Brain microvascular endothelial cell (primary cell): ENCODE results near the gene EFCC1.
A peak's percentile ranks its signal among the peaks of the same experiment; 100 is the strongest.
"Not testable (repeated sequence)": the region's sequence is repeated elsewhere in the genome, so short reads cannot be mapped to it uniquely, and the experiment has no call there.

Experiments used
- DNase-seq: peaks from one replicate; pipeline ENCODE4 v3.0.0-alpha.2; 2020
- H3K27ac ChIP-seq: fragments of 250-450 bp; sonication (Bioruptor Pico); 2 replicates; pipeline ENCODE4 v1.5.1; 2020; ENCODE audit warnings: mild to moderate bottlenecking, moderate library complexity
- H3K27me3 ChIP-seq: fragments of 250-450 bp; sonication (Bioruptor Pico); replicated peaks from 2 replicates; pipeline ENCODE4 v1.5.1; 2020; ENCODE audit warnings: mild to moderate bottlenecking
- H3K36me3 ChIP-seq: fragments of 250-450 bp; sonication (Bioruptor Pico); replicated peaks from 2 replicates; pipeline ENCODE4 v1.5.1; 2020; ENCODE audit warnings: mild to moderate bottlenecking
- H3K4me3 ChIP-seq: 2 replicates; pipeline ENCODE4 v1.5.1; 2011; ENCODE audit warnings: low read depth, mild to moderate bottlenecking, control low read depth, low read length, moderate library complexity
- CTCF ChIP-seq: IDR thresholded peaks from 2 replicates; pipeline ENCODE4 v1.5.1; 2011; ENCODE audit warnings: low read depth, mild to moderate bottlenecking, moderate library complexity, low read length, control low read depth, inconsistent platforms; ENCODE audit errors: missing control alignments
- in situ Hi-C: cut with HindIII; loops from 2 replicates; pipeline ENCODE4 v1.10.0; 2017; ENCODE audit warnings: low sequenced_read_pairs, low pct_ligation_motif_present

The EFCC1 gene

GRCh38 chr3:129065720-129066073 lies 64.6 kb downstream of the EFCC1 start:
- Histone ChIP-seq H3K27ac (no peak overlapping the region), H3K36me3 (no peaks in the 10 kb centered on the region), H3K27me3 (no peaks in the 10 kb centered on the region), H3K4me3 (no peak overlapping the region)
- no peak for TF ChIP-seq CTCF
- no peak for DNase-seq
- in situ Hi-C loops: no loop called here

- in situ Hi-C loops, H3K27ac ChIP-seq, H3K36me3 ChIP-seq, H3K27me3 ChIP-seq, DNase-seq, H3K4me3 ChIP-seq: not testable (repeated sequence)
Measured at GRCh38 chr3:129067719-129068118, 66.6 kb downstream of the EFCC1 start.

- H3K36me3 ChIP-seq: no peaks in the 10 kb centered on the region
- DNase-seq: no peak
- in situ Hi-C loops: no loop called here
- TF ChIP-seq CTCF: no peak
- H3K27ac ChIP-seq: no peak overlapping the region
- H3K27me3 ChIP-seq: no peaks in the 10 kb centered on the region
- H3K4me3 ChIP-seq: peak overlapping the region; percentile 47
Measured at GRCh38 chr3:129068291-129068886, 67.3 kb downstream of the EFCC1 start.

GRCh38 chr3:129069313-129070085 lies 68.4 kb downstream of the EFCC1 start:
- DNase-seq, H3K27me3 ChIP-seq, H3K27ac ChIP-seq, H3K36me3 ChIP-seq, in situ Hi-C loops, H3K4me3 ChIP-seq: not testable (repeated sequence)

GRCh38 chr3:129070086-129070885 lies 69.2 kb downstream of the EFCC1 start:
- TF ChIP-seq CTCF: no peak
- H3K36me3 ChIP-seq: no peaks in the 10 kb centered on the region
- H3K4me3 ChIP-seq: no peak overlapping the region
- H3K27me3 ChIP-seq: no peaks in the 10 kb centered on the region
- in situ Hi-C loops: no loop called here
- no peak overlapping the region for H3K27ac ChIP-seq
- no peak for DNase-seq

- no peak for TF ChIP-seq CTCF
- H3K36me3 ChIP-seq: no peaks in the 10 kb centered on the region
- H3K27ac ChIP-seq: no peak overlapping the region
- H3K4me3 ChIP-seq: no peak overlapping the region
- no peaks in the 10 kb centered on the region for H3K27me3 ChIP-seq
- in situ Hi-C loops: no loop called here
- peak; percentile 15 for DNase-seq
Measured at GRCh38 chr3:129077222-129077621, 76.1 kb downstream of the EFCC1 start.
